Testis (tissue), 2 donors: Measurements from ENCODE around the gene CBFA2T2.

ENCODE experiments used
- POLR2A ChIP-seq: fragments of 450-650 bp; IDR thresholded peaks from one replicate; pipeline ENCODE4 v1.6.1; 2017; ENCODE audit warnings: antibody characterized with exemption, mild to moderate bottlenecking, moderate library complexity
- TF ChIP-seq, protein P1 (sequence below), 3 experiments: fragments of 450-650 bp in 2 of 3; fragments of 200-600 bp in 1 of 3; sonication (generic) in 1 of 3; IDR thresholded peaks; one replicate each; pipeline ENCODE4 v1.5.1; 2016 to 2019; ENCODE audit warnings: antibody characterized with exemption in 3 of 3, mild to moderate bottlenecking in 2 of 3, moderate library complexity in 1 of 3

DNA sequence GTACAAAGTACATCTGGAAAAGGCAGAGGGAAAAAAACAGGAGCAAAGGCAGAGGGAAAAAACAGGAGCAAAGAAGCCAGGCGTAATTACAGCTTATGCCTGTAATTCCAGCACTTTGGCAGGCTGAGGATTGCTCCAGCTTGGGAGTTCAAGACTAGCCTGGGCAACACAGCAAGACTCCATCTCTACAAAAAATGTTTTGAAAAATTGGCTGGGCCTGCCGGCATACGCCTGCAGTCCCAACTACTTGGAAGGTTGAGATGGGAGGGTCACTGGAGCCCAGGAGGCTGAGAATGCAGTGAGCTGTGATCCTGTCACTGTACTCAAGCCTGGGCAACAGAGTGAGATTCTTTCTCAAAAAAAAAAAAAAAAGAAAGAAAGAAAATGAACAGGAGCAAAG, 19.0 kb upstream of the CBFA2T2 start:
- TF ChIP-seq POLR2A: no peak
- TF ChIP-seq, protein P1, sequence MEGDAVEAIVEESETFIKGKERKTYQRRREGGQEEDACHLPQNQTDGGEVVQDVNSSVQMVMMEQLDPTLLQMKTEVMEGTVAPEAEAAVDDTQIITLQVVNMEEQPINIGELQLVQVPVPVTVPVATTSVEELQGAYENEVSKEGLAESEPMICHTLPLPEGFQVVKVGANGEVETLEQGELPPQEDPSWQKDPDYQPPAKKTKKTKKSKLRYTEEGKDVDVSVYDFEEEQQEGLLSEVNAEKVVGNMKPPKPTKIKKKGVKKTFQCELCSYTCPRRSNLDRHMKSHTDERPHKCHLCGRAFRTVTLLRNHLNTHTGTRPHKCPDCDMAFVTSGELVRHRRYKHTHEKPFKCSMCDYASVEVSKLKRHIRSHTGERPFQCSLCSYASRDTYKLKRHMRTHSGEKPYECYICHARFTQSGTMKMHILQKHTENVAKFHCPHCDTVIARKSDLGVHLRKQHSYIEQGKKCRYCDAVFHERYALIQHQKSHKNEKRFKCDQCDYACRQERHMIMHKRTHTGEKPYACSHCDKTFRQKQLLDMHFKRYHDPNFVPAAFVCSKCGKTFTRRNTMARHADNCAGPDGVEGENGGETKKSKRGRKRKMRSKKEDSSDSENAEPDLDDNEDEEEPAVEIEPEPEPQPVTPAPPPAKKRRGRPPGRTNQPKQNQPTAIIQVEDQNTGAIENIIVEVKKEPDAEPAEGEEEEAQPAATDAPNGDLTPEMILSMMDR (IDR thresholded peaks at IDR 0.05): no peak
